ENCODE measurements around the gene DRGX.

DRGX gene

GRCh38 chr10:49365275-49365674, 30.6 kb downstream of the DRGX start:
- DNase-seq (ENCODE audit: extremely low spot score), result no peak
- ChIA-PET CTCF (no interaction called here), POLR2A (no interaction called here)
- TF ChIP-seq, protein P1, sequence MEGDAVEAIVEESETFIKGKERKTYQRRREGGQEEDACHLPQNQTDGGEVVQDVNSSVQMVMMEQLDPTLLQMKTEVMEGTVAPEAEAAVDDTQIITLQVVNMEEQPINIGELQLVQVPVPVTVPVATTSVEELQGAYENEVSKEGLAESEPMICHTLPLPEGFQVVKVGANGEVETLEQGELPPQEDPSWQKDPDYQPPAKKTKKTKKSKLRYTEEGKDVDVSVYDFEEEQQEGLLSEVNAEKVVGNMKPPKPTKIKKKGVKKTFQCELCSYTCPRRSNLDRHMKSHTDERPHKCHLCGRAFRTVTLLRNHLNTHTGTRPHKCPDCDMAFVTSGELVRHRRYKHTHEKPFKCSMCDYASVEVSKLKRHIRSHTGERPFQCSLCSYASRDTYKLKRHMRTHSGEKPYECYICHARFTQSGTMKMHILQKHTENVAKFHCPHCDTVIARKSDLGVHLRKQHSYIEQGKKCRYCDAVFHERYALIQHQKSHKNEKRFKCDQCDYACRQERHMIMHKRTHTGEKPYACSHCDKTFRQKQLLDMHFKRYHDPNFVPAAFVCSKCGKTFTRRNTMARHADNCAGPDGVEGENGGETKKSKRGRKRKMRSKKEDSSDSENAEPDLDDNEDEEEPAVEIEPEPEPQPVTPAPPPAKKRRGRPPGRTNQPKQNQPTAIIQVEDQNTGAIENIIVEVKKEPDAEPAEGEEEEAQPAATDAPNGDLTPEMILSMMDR (IDR thresholded peaks at IDR 0.05; ENCODE audit: control extremely low read depth, extremely low read depth, low read depth, missing control alignments), result no peak

DNA sequence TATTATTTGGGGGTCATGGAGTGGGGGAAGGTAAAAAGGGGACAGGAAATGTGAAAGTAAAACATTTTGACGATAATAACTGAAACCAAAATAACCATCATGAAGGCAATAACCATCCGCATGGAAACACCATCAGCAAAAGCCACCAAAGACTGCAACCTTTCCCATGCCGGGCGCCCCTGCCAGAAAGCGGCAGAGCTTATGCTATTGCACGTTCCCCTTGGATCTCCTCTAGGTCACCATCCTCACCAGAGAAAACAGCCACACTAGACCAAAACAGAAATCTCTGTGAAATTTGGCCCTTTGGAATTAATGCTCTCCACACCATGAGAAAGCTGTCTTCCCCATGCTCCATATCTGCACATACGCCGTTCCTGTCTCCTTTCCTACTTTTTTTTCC, 31.1 kb downstream of the DRGX start:
- TF ChIP-seq, protein P1 (IDR thresholded peaks at IDR 0.05; ENCODE audit: control extremely low read depth, extremely low read depth, low read depth, missing control alignments), result no peak
- ChIA-PET CTCF (no interaction called here), POLR2A (no interaction called here)
- no peak for DNase-seq (ENCODE audit: extremely low spot score)

GRCh38 chr10:49364051-49364450, 31.8 kb downstream of the DRGX start:
- POLR2A ChIA-PET, result no interaction called here
- CTCF ChIA-PET, result interaction anchor here (2.0 kb wide), 1 partner anchor 12 kb away, joined by 4 read pairs; no protein-coding TSS in a partner anchor

DNA sequence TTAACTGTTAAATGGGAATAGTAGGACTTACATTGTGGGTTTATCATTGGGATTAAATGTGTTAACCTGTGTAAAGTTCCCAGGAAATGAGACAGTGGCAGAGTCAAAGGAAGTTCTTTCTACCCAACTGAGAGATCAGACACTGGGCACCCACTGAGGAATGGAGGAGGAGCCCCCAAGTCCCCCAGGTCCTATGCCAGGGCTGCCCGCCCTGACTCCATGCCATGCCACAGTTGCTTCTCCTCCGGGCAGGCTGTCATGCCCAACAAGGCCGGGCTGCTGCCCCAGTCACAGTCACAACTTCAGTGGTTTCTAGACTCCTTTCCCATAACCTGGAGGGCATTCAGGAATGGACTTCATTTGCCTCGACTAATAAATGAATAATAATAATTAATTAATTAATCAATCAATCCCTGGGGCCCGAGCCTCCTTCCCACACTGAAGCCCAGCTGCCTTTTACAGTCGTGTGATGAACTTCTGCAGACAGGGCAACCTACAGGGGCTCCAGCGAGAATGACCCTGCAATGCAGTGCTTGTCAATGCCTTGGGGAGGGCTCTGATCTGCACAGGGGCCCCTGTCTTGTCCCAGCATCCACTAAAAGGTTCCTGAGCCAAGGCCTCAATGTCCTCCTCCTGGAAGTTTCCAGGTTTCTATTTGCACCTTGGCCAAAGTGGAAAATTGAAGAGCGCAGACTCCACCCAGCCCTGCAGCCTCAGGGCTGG, 32.4 kb downstream of the DRGX start:
- ChIA-PET CTCF (interaction anchor here (1.0 to 2.0 kb wide), 4 partner anchors 9 to 209 kb away, joined by 3 to 4 read pairs (median 3); no protein-coding TSS in a partner anchor), POLR2A (no interaction called here)
- TF ChIP-seq, protein P1 (IDR thresholded peaks at IDR 0.05; ENCODE audit: control extremely low read depth, extremely low read depth, low read depth, missing control alignments), result no peak
- DNase-seq (ENCODE audit: extremely low spot score), result no peak

More at GRCh38 chr10:49364051-49364450, 31.8 kb downstream of the DRGX start:
- TF ChIP-seq, protein P1 (IDR thresholded peaks at IDR 0.05; ENCODE audit: control extremely low read depth, extremely low read depth, low read depth, missing control alignments), result no peak
- DNase-seq (ENCODE audit: extremely low spot score), result no peak

DNA sequence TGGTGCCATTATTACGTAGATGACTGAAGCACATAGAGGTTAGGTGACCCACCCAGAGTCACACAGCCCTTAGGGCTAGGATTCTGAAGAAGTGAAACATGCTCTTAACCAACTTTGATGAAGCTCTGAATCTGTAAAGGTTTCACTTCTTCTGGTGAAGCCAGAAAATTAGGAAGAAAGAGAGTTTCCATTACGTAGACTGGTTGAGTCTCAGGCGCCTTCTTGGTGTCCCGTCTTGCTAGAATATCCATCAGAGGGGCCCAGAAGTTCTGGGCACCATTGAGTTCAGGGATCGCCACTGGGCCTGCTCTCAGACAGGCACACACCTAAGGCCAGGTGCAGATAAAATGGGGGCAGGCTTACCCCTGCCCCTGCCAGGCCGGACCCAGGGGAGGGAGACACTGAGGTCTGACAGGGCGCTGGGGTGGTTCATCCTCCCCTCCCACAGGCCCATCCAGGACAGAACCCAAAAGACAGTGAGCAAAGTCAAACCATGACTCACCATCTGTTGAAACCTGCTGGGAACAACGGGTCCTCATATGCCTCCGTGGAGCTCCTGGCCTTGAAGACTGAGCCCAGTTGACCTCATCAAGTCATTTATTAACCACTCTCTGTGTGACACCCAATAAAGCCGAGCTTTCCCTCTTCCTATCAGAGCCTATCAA, 33.2 kb downstream of the DRGX start:
- ChIA-PET CTCF (interaction anchor here (1.0 to 2.0 kb wide), 4 partner anchors 10 to 208 kb away, joined by 3 to 4 read pairs (median 3); no protein-coding TSS in a partner anchor), POLR2A (no interaction called here)
- peak; percentile 75 for DNase-seq (ENCODE audit: extremely low spot score)
- TF ChIP-seq, protein P1 (IDR thresholded peaks at IDR 0.05; ENCODE audit: control extremely low read depth, extremely low read depth, low read depth, missing control alignments), result no peak

GRCh38 chr10:49361735-49362568, 33.9 kb downstream of the DRGX start:
- CTCF ChIA-PET, result interaction anchor here (0.7 to 1.2 kb wide), 4 partner anchors 9 to 46 kb away, joined by 3 to 4 read pairs (median 3); no protein-coding TSS in a partner anchor
- DNase-seq (ENCODE audit: extremely low spot score), result no peak
- TF ChIP-seq, protein P1 (IDR thresholded peaks at IDR 0.05; ENCODE audit: control extremely low read depth, extremely low read depth, low read depth, missing control alignments), result no peak
- POLR2A ChIA-PET, result no interaction called here

All from GM10248 (cell line).